B cell (primary cell): ENCODE data around the gene PIK3C3. TPM values are rescaled to one million over a fixed set of nuclear protein-coding genes. Genes with fewer than 3 reads are reported as not detected.

ENCODE experiments used
- ATAC-seq: fragments of 200-7000 bp; cut with Tn5 transposase; one replicate; pipeline ENCODE4 v1.10.0; 2021; ENCODE audit warnings: low read depth, mild to moderate bottlenecking, moderate number of reproducible peaks, moderate library complexity
- CTCF ChIA-PET: fragments of 350-600 bp; sonication (Branson Sonifier 250); formaldehyde crosslinking; loops from one replicate; lab custom pipeline; 2021; ENCODE audit warnings: antibody characterized with exemption, inconsistent platforms; lab: Charles Lee
- POLR2A ChIA-PET: fragments of 350-600 bp; sonication (Branson Sonifier 250); formaldehyde crosslinking; loops from one replicate; lab custom pipeline; 2021; ENCODE audit warnings: antibody characterized with exemption; lab: Charles Lee
- DNase-seq: peaks from one replicate; pipeline ENCODE4 v3.0.0; 2013
- H2AFZ ChIP-seq: 2 replicates; pipeline ENCODE4 v1.6.1; 2012; ENCODE audit warnings: mild to moderate bottlenecking, low read depth, low read length; ENCODE audit not compliant: insufficient read depth, poor library complexity, severe bottlenecking
- H3K27ac ChIP-seq, 2 donors: 1 replicate in 1 of 2; 2 replicates in 1 of 2; pipeline ENCODE4 v1.5.1; 2012 to 2013; ENCODE audit warnings: low read length in 2 of 2, mild to moderate bottlenecking in 2 of 2, moderate library complexity in 1 of 2
- H3K27me3 ChIP-seq, 4 experiments: fragments of 200-600 bp in 1 of 4; sonication (generic) in 1 of 4; replicated peaks in 1 of 4; 1 replicate in 2 of 4; 2 replicates in 2 of 4; pipeline versions ENCODE4 v1.6.1 to v1.7.0; 2013 to 2016; ENCODE audit warnings: low read length in 3 of 4, mild to moderate bottlenecking in 2 of 4, mixed read lengths in 1 of 4, moderate library complexity in 1 of 4; ENCODE audit not compliant: insufficient read depth in 4 of 4, control insufficient read depth in 3 of 4; ENCODE audit errors: control extremely low read depth in 1 of 4
- H3K36me3 ChIP-seq, 2 experiments: replicated peaks in 1 of 2; 1 replicate in 1 of 2; 2 replicates in 1 of 2; pipeline versions ENCODE4 v1.6.1 to v1.7.1; 2013; ENCODE audit warnings: low read length in 1 of 2; ENCODE audit not compliant: insufficient read depth in 2 of 2, control insufficient read depth in 1 of 2; ENCODE audit errors: control extremely low read depth in 1 of 2, extremely low read depth in 1 of 2
- H3K4me1 ChIP-seq, 2 donors: fragments of 200-600 bp in 1 of 2; sonication (generic) in 1 of 2; 1 replicate in 1 of 2; 2 replicates in 1 of 2; pipeline versions ENCODE4 v1.5.1 to v1.6.1; 2013 to 2017; ENCODE audit warnings: low read length in 2 of 2; ENCODE audit not compliant: control insufficient read depth in 2 of 2, insufficient read depth in 2 of 2
- H3K4me2 ChIP-seq: replicated peaks from 2 replicates; pipeline ENCODE3; 2012; ENCODE audit warnings: mild to moderate bottlenecking, low read depth, low read length; ENCODE audit not compliant: poor library complexity, severe bottlenecking
- H3K4me3 ChIP-seq, 5 experiments: fragments of 200-600 bp in 1 of 5; sonication (generic) in 1 of 5; 1 replicate in 3 of 5; 2 replicates in 2 of 5; pipeline versions ENCODE4 v1.5.1 to v1.7.0; 2011 to 2016; ENCODE audit warnings: low read length in 4 of 5, mild to moderate bottlenecking in 4 of 5, low read depth in 2 of 5, control low read depth in 1 of 5, moderate library complexity in 1 of 5; ENCODE audit not compliant: insufficient read depth in 1 of 5; ENCODE audit errors: control extremely low read depth in 1 of 5, extremely low read depth in 1 of 5
- H3K79me2 ChIP-seq: fragments of 200-600 bp; sonication (generic); one replicate; pipeline ENCODE4 v1.6.0; 2016; ENCODE audit warnings: low read length; ENCODE audit not compliant: control insufficient read depth, insufficient read depth
- H3K9ac ChIP-seq: fragments of 200-600 bp; sonication (generic); 2 replicates; pipeline ENCODE4 v1.6.1; 2017; ENCODE audit warnings: mild to moderate bottlenecking, low read length, moderate library complexity
- H3K9me3 ChIP-seq, 3 donors: one replicate each; pipeline versions ENCODE4 v1.6.1 to v1.7.1; 2013; ENCODE audit warnings: low read length in 2 of 3; ENCODE audit not compliant: control insufficient read depth in 2 of 3, insufficient read depth in 1 of 3; ENCODE audit errors: control extremely low read depth in 1 of 3
- H4K20me1 ChIP-seq: 2 replicates; pipeline ENCODE4 v1.6.0; 2012; ENCODE audit warnings: mild to moderate bottlenecking, low read length; ENCODE audit not compliant: insufficient read depth, control insufficient read depth, poor library complexity, severe bottlenecking
- H3K27ac Mint-ChIP-seq: one replicate; pipeline ENCODE4 v1.8.0; 2021; ENCODE audit warnings: mixed read lengths
- H3K27me3 Mint-ChIP-seq: one replicate; pipeline ENCODE4 v1.8.0; 2021; ENCODE audit warnings: mixed read lengths
- H3K4me1 Mint-ChIP-seq: one replicate; pipeline ENCODE4 v1.8.0; 2021; ENCODE audit warnings: mixed read lengths
- H3K4me3 Mint-ChIP-seq: one replicate; pipeline ENCODE4 v1.8.0; 2021; ENCODE audit warnings: mixed read lengths
- H3K9me3 Mint-ChIP-seq: one replicate; pipeline ENCODE4 v1.8.0; 2022; ENCODE audit warnings: mixed read lengths; ENCODE audit not compliant: insufficient read depth
- EZH2 ChIP-seq: IDR thresholded peaks from 2 replicates; pipeline ENCODE4 v1.6.1; 2012; ENCODE audit warnings: borderline replicate concordance, low read depth, mild to moderate bottlenecking, moderate library complexity, low read length; ENCODE audit not compliant: insufficient read depth, poor library complexity, severe bottlenecking
- WGBS: methylation state at CpG from one replicate; pipeline ENCODE4 v1.1.5; 2013; ENCODE audit warnings: missing lambda C conversion rate; ENCODE audit not compliant: insufficient coverage; 5-methylcytosine and 5-hydroxymethylcytosine counted together
- intact Hi-C: fragments of 100-400 bp; cut with micrococcal nuclease; formaldehyde crosslinking; loops from one replicate; pipeline ENCODE4 v1.10.0; 2022
- polyA plus RNA-seq: library from polyadenylated mRNA; depleted of rRNA; stranded (reverse); fragments of >200 nt; gene quantifications from 2 replicates; pipeline ENCODE4 v1.2.3, GENCODE V29; 2012
- total RNA-seq, 2 donors: library from RNA; stranded (reverse); fragments of 120-200 nt in 1 of 2; gene quantifications; 1 replicate in 1 of 2; 2 replicates in 1 of 2; pipeline versions ENCODE4 v1.2.3 to v1.2.4, GENCODE V29; 2013 to 2022
- TF ChIP-seq, protein P1 (sequence below): fragments of 200-600 bp; IDR thresholded peaks from one replicate; pipeline ENCODE4 v1.8.0; 2022; ENCODE audit warnings: antibody characterized with exemption, mild to moderate bottlenecking

The PIK3C3 gene
- total and polyA plus RNA-seq, 2 donors (not counting 1 experiment from before 2014, with no cell fraction given): 13.3 to 87.9 TPM

DNA sequence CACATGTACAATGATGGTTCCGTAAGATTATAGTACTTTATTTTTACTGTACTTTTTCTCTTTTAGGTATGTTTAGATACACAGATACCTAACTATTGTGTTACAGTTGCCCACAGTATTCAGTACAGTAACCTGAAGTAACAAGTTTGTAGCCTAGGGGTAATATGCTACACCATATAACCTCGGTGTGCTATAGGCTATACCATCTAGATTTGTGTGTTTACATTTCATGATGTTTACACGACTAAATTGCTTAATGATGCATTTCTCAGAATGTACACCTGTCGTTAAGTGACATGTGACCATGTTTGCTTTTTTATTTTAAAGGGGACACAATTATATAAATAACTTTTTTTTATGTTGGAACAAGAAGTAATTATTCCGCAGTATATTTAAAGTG is 34.5 kb downstream of the PIK3C3 start:
- Histone ChIP-seq H3K4me3 (no peak overlapping the region), H3K27me3 (no peaks in the 10 kb centered on the region), H4K20me1 (no peaks in the 10 kb centered on the region), H3K9me3 (no peaks in the 10 kb centered on the region), H3K4me2 (no peak overlapping the region), H3K9ac (no peak overlapping the region), H3K27ac (no peak overlapping the region), H3K79me2 (no peaks in the 10 kb centered on the region), H3K4me1 (no peaks in the 10 kb centered on the region), H2AFZ (no peak overlapping the region), H3K36me3 (peaks cover 12 to 24% of the 10 kb centered on the region in 2 experiments)
- Mint-ChIP-seq H3K4me1 (no peaks in the 10 kb centered on the region), H3K4me3 (no peak overlapping the region), H3K9me3 (no peaks in the 10 kb centered on the region), H3K27ac (no peak overlapping the region), H3K27me3 (no peaks in the 10 kb centered on the region)
- intact Hi-C loops: no loop called here
- ChIA-PET POLR2A (no interaction called here), CTCF (no interaction called here)
- no peak for DNase-seq
- no peak for ATAC-seq
- TF ChIP-seq, protein P1, sequence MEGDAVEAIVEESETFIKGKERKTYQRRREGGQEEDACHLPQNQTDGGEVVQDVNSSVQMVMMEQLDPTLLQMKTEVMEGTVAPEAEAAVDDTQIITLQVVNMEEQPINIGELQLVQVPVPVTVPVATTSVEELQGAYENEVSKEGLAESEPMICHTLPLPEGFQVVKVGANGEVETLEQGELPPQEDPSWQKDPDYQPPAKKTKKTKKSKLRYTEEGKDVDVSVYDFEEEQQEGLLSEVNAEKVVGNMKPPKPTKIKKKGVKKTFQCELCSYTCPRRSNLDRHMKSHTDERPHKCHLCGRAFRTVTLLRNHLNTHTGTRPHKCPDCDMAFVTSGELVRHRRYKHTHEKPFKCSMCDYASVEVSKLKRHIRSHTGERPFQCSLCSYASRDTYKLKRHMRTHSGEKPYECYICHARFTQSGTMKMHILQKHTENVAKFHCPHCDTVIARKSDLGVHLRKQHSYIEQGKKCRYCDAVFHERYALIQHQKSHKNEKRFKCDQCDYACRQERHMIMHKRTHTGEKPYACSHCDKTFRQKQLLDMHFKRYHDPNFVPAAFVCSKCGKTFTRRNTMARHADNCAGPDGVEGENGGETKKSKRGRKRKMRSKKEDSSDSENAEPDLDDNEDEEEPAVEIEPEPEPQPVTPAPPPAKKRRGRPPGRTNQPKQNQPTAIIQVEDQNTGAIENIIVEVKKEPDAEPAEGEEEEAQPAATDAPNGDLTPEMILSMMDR: no peak
- TF ChIP-seq EZH2: no peak
- 100% methylated on average over 1 of the region's 5 CpGs for WGBS

DNA sequence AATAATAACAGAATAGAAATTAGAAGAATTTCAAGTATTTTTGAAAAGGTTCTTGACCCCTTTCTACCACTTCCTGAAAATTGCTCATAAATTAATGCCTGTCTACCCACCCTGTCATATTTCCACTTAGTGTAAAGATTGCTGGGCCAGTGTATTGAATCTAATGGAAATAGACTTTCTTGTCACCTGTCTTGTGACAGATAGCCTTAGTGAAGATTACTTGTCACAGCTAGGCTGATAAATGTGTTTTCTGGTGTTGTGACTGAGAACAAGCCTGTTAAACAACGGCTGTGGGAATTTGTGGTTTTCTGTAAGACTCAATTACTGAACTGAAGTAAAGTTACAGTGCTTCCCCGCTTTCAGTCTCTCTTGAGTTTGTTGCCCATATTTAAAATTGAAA is 37.0 kb downstream of the PIK3C3 start:
- Histone ChIP-seq H3K9ac (no peak overlapping the region), H3K4me2 (no peak overlapping the region), H3K27me3 (no peaks in the 10 kb centered on the region), H3K4me3 (no peak overlapping the region), H3K36me3 (peaks cover 15 to 35% of the 10 kb centered on the region in 2 experiments), H3K27ac (no peak overlapping the region), H3K9me3 (no peaks in the 10 kb centered on the region), H4K20me1 (no peaks in the 10 kb centered on the region), H3K79me2 (no peaks in the 10 kb centered on the region), H3K4me1 (no peaks in the 10 kb centered on the region), H2AFZ (no peak overlapping the region)
- Mint-ChIP-seq H3K27ac (no peak overlapping the region), H3K4me1 (no peaks in the 10 kb centered on the region), H3K27me3 (no peaks in the 10 kb centered on the region), H3K4me3 (no peak overlapping the region), H3K9me3 (no peaks in the 10 kb centered on the region)
- WGBS: 40% methylated on average over 1 of the region's 2 CpGs
- CTCF ChIA-PET: no interaction called here
- DNase-seq (no peak), ATAC-seq (no peak)
- intact Hi-C loops: no loop called here
- TF ChIP-seq, protein P1: no peak
- POLR2A ChIA-PET: no interaction called here
